Colonic mucosa (tissue), 4 donors: ENCODE data around the gene PASK. TPM values are rescaled to one million over a fixed set of nuclear protein-coding genes. Genes with fewer than 3 reads are reported as not detected.
A peak's percentile ranks its signal among the peaks of the same experiment; 100 is the strongest.

Experiments
- DNase-seq: peaks from one replicate; pipeline ENCODE4 v3.0.0-alpha.2; 2020
- H3K27ac ChIP-seq: fragments of 200-600 bp; one replicate; pipeline ENCODE4 v1.8.0; 2021
- H3K27me3 ChIP-seq: fragments of 200-600 bp; one replicate; pipeline ENCODE4 v1.8.0; 2021
- H3K36me3 ChIP-seq: fragments of 200-600 bp; one replicate; pipeline ENCODE4 v1.8.0; 2021
- H3K4me1 ChIP-seq: fragments of 200-600 bp; one replicate; pipeline ENCODE4 v1.8.0; 2021; ENCODE audit warnings: mild to moderate bottlenecking
- H3K4me3 ChIP-seq: fragments of 200-600 bp; one replicate; pipeline ENCODE4 v1.8.0; 2021
- H3K9ac ChIP-seq, 2 donors: one replicate each; pipeline ENCODE4 v1.7.0; 2013; ENCODE audit warnings: control low read depth in 2 of 2, low read depth in 2 of 2, low read length in 2 of 2
- H3K9me3 ChIP-seq: fragments of 200-600 bp; one replicate; pipeline ENCODE4 v1.8.0; 2021
- CTCF ChIP-seq: fragments of 200-600 bp; IDR thresholded peaks from one replicate; pipeline ENCODE4 v1.8.0; 2022; ENCODE audit warnings: antibody characterized with exemption, mild to moderate bottlenecking
- intact Hi-C: fragments of 100-400 bp; cut with DNase I; formaldehyde crosslinking; loops from one replicate; pipeline ENCODE4 v1.14.1; 2022
- total RNA-seq, 2 donors: library from RNA; stranded (reverse); fragmentation: NEBNext Ultra II Directional in 1 of 2; extraction: Animal tissue kit (Norgen Biotek cat#: 25700) in 1 of 2; gene quantifications; one replicate each; pipeline ENCODE4 v1.2.1, GENCODE V29; 2021
- donor health status: healthy.
- donor health status: DM: no; HTN: no; CAD: no.
- donor health status: DM: no; HTN: no; CAD: no.

Gene PASK
- total RNA-seq, 2 donors from 2014 or later: 5.6 to 39.2 TPM

GRCh38 chr2:241064008-241064801 is 85.1 kb downstream of the PASK start:
- H3K27ac ChIP-seq: no peak overlapping the region
- intact Hi-C loops: no loop called here

DNA sequence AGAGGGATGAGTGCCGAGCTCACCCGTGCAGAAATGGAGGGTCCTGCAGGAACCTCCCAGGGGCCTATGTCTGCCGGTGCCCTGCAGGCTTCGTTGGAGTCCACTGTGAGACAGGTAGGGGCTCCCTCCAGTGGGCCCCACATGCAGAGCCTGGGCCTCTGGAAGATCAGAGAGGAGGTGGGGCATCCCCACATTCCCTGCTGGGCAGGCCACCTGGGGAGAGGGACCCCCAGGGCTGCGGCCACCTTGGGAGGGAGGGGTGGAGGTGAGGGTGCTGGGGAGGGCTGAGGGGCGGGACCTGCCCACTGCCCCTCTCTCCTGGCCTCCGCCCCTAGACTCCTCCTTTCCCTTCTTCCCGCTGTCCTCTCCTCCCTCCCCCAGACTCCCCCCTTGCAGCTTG is 85.7 kb downstream of the PASK start:
- Histone ChIP-seq H3K4me3 (peak overlapping the region; percentile 17), H3K27ac (no peak overlapping the region), H3K9ac (no peak overlapping the region), H3K27me3 (no peaks in the 10 kb centered on the region), H3K36me3 (no peaks in the 10 kb centered on the region), H3K4me1 (no peaks in the 10 kb centered on the region), H3K9me3 (no peaks in the 10 kb centered on the region)
- peak; percentile 16 for DNase-seq
- TF ChIP-seq CTCF: no peak
- intact Hi-C loops: no loop called here

More at GRCh38 chr2:241064008-241064801, 85.1 kb downstream of the PASK start:
- H3K9ac ChIP-seq: no peak overlapping the region
- TF ChIP-seq CTCF: no peak
- H3K36me3 ChIP-seq: no peaks in the 10 kb centered on the region
- no peaks in the 10 kb centered on the region for H3K27me3 ChIP-seq
- no peaks in the 10 kb centered on the region for H3K9me3 ChIP-seq
- peak; percentile 47 for DNase-seq
- H3K4me3 ChIP-seq: peak overlapping the region; percentile 17
- H3K4me1 ChIP-seq: no peaks in the 10 kb centered on the region

DNA sequence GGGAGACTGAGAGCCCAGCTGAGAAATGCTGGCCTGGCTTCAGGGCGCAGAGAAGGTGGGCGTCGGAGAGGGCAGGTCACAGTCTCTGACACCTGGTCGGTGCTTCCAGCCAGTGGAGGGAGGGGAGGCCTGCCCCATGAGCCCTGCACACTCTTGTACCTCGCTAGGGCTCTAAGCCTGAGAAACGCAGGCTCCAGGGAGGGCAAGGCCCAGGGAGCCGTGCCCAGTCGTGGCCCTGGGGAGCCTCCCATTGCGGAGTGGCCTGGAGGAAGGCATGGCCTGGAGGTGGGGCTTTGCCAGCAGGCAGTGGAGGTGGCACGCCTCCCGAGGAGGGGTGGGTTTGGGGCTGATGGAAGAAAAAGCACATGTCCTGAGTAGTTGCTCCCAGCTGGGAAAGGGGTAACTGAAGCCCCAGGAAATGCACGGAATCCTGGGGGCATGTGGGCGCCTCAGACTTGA is 86.2 kb downstream of the PASK start:
- no peak overlapping the region for H3K9ac ChIP-seq
- H3K27ac ChIP-seq: no peak overlapping the region
- DNase-seq: no peak
- H3K4me3 ChIP-seq: no peak overlapping the region
- H3K9me3 ChIP-seq: no peaks in the 10 kb centered on the region
- no peak for TF ChIP-seq CTCF
- H3K36me3 ChIP-seq: no peaks in the 10 kb centered on the region
- no peaks in the 10 kb centered on the region for H3K4me1 ChIP-seq
- intact Hi-C loops: no loop called here
- no peaks in the 10 kb centered on the region for H3K27me3 ChIP-seq

- peak; percentile 14 for DNase-seq
- no peaks in the 10 kb centered on the region for H3K27me3 ChIP-seq
- no peaks in the 10 kb centered on the region for H3K36me3 ChIP-seq
- H3K4me1 ChIP-seq: no peaks in the 10 kb centered on the region
- H3K9me3 ChIP-seq: no peaks in the 10 kb centered on the region
- H3K9ac ChIP-seq: no peak overlapping the region
- H3K27ac ChIP-seq: no peak overlapping the region
- intact Hi-C loops: no loop called here
- H3K4me3 ChIP-seq: no peak overlapping the region
- TF ChIP-seq CTCF: no peak
Observed at GRCh38 chr2:241062389-241063092, 86.7 kb downstream of the PASK start.

DNA sequence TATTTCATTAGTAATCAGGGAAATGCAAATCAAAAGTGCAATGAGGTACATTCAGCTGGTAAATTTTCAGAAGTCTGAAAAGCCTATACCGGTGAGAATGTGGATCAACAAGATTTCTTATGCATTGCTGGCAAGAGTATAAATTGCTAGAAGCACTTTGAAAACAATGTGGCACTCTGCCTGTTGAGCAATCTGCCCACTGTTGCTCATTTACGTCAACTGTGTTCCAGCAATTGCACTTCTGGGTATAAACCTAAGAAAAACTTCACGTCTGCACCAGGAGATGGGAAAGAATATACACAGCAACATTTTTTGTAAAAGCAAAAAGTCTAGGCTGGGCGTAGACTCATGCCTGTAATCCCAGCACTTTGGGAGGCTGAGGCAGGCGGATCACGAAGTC is 88.0 kb downstream of the PASK start:
- Histone ChIP-seq H3K36me3 (no peaks in the 10 kb centered on the region), H3K9me3 (no peaks in the 10 kb centered on the region), H3K9ac (no peak overlapping the region), H3K4me3 (no peak overlapping the region), H3K4me1 (no peaks in the 10 kb centered on the region), H3K27ac (no peak overlapping the region), H3K27me3 (no peaks in the 10 kb centered on the region)
- no peak for DNase-seq
- TF ChIP-seq CTCF: no peak
- intact Hi-C loops: no loop called here

Other genes with a start within 250 kb of the PASK start
- gene CROCC2, start 243.1 kb downstream of the PASK start, total RNA-seq: under 1 TPM in 1 of 2 donors, not detected in 1; 0.05 TPM
- gene SNED1, start 150.9 kb downstream of the PASK start, total RNA-seq: 1 to 10 TPM; 4.6 TPM
- gene MTERF4, start 47.2 kb downstream of the PASK start, total RNA-seq: 10 to 100 TPM; 20.2 to 25.5 TPM
- gene PPP1R7, start 995 bp upstream of the PASK start, total RNA-seq: 10 to 100 TPM; 74.7 to 77.8 TPM
- 10 to 100 TPM; 41.4 to 55.0 TPM for gene ANO7, start 39.2 kb upstream of the PASK start, total RNA-seq
- gene HDLBP, start 166.2 kb upstream of the PASK start, total RNA-seq: 100 to 1,000 TPM; 483 to 625 TPM
- 100 to 1,000 TPM; 196 to 244 TPM for gene SEPTIN2, start 166.5 kb upstream of the PASK start, total RNA-seq
- gene FARP2, start 206.8 kb upstream of the PASK start, total RNA-seq: 100 to 1,000 TPM; 107 to 122 TPM